HepG2 (cell line): Measurements from ENCODE around the gene KRTAP3-1. TPM values are rescaled to one million over a fixed set of nuclear protein-coding genes. Genes with fewer than 3 reads are reported as not detected.
A peak's percentile ranks its signal among the peaks of the same experiment; 100 is the strongest.

Experiments
- ATAC-seq: fragments of 200-7000 bp; cut with Tn5 transposase; 3 replicates; pipeline ENCODE4 v1.9.1; 2020; ENCODE audit warnings: mild to moderate bottlenecking, moderate library complexity
- BruUV-seq: library from RNA; stranded (reverse); fragments of 400-500 nt; replicated peaks from 2 replicates; lab custom pipeline; 2021; lab: Mats Ljungman, UMichigan
- CTCF ChIA-PET: fragments of 300-600 bp; formaldehyde crosslinking; extraction: SDS; loops from one replicate; lab custom pipeline; 2021; ENCODE audit warnings: low total read pairs, inconsistent platforms, low intra/inter-chr PET ratio; lab: Yijun Ruan, JAX
- POLR2A ChIA-PET: fragments of 350-600 bp; sonication (Branson Sonifier 250); formaldehyde crosslinking; loops from one replicate; lab custom pipeline; 2020; ENCODE audit warnings: antibody characterized with exemption, inconsistent platforms; lab: Yijun Ruan, JAX
- DNase-seq: peaks from one replicate; pipeline ENCODE4 v3.0.0-alpha.2; 2015; ENCODE audit warnings: low spot score
- FAIRE-seq: peaks from 3 replicates; lab custom pipeline; 2011; peaks lifted over from hg19 to GRCh38; lab: Jason Lieb, UNC
- H2AFZ ChIP-seq: one replicate; pipeline ENCODE4 v1.6.1; 2011; ENCODE audit warnings: low read length, inconsistent platforms
- H3K27ac ChIP-seq: fragments of 300-600 bp; 3 replicates; pipeline ENCODE4 v1.8.0; 2011; ENCODE audit warnings: mixed run types, mild to moderate bottlenecking, mixed read lengths, low read length, inconsistent platforms; ENCODE audit not compliant: insufficient read depth; ENCODE audit errors: extremely low read length
- H3K27me3 ChIP-seq, 2 experiments: fragments of 200-600 bp in 1 of 2; 2 replicates in 1 of 2; 3 replicates in 1 of 2; pipeline versions ENCODE4 v1.6.0 to v1.8.0; 2011; ENCODE audit warnings: low read length in 2 of 2, mild to moderate bottlenecking in 2 of 2, moderate library complexity in 2 of 2, inconsistent platforms in 1 of 2; ENCODE audit not compliant: insufficient read depth in 2 of 2, control insufficient read depth in 1 of 2
- H3K36me3 ChIP-seq, 2 experiments: fragments of 200-600 bp in 1 of 2; replicated peaks in 1 of 2; 2 replicates in 1 of 2; 3 replicates in 1 of 2; pipeline versions ENCODE4 v1.5.1 to v1.8.0; 2011; ENCODE audit warnings: low read length in 2 of 2, inconsistent platforms in 1 of 2; ENCODE audit not compliant: insufficient read depth in 2 of 2, control insufficient read depth in 1 of 2
- H3K4me1 ChIP-seq: 2 replicates; pipeline ENCODE4 v1.5.1; 2012; ENCODE audit warnings: low read length, inconsistent platforms; ENCODE audit not compliant: insufficient read depth
- H3K4me2 ChIP-seq: 2 replicates; pipeline ENCODE4 v1.6.0; 2011; ENCODE audit warnings: low read depth, low read length, inconsistent platforms
- H3K4me3 ChIP-seq, 3 experiments: fragments of 200-600 bp in 1 of 3; sonication (generic), shearing (Covaris generic) in 1 of 3; replicated peaks in 1 of 3; 2 replicates each; pipeline ENCODE4 v1.5.1; 2011 to 2016; ENCODE audit warnings: low read length in 3 of 3, inconsistent platforms in 2 of 3, low read depth in 2 of 3, mild to moderate bottlenecking in 2 of 3, control low read depth in 1 of 3, mixed read lengths in 1 of 3; ENCODE audit not compliant: insufficient read depth in 1 of 3
- H3K79me2 ChIP-seq: one replicate; pipeline ENCODE4 v1.6.1; 2011; ENCODE audit warnings: low read length, inconsistent platforms; ENCODE audit not compliant: insufficient read depth
- H3K9ac ChIP-seq: 2 replicates; pipeline ENCODE4 v1.6.0; 2011; ENCODE audit warnings: mild to moderate bottlenecking, low read depth, low read length, inconsistent platforms; ENCODE audit not compliant: insufficient read depth
- H3K9me3 ChIP-seq: 2 replicates; pipeline ENCODE4 v1.5.1; 2012; ENCODE audit warnings: mild to moderate bottlenecking, low read length
- H4K20me1 ChIP-seq: 2 replicates; pipeline ENCODE4 v1.6.0; 2011; ENCODE audit warnings: inconsistent platforms, mild to moderate bottlenecking, low read length, moderate library complexity; ENCODE audit not compliant: insufficient read depth
- MXD4 ChIP-seq: IDR thresholded peaks from 2 replicates; pipeline ENCODE4 v1.6.1; 2016; ENCODE audit warnings: mild to moderate bottlenecking, missing biosample characterization, missing genetic modification reagents
- ZNF687 ChIP-seq: sonication (generic); formaldehyde crosslinking; IDR thresholded peaks from 2 replicates; pipeline ENCODE4 v1.5.1; 2020; ENCODE audit warnings: mild to moderate bottlenecking, missing genetic modification reagents, moderate library complexity
- WGBS: methylation state at CpG from one replicate; pipeline ENCODE4 v1.1.6; 2017; ENCODE audit warnings: low lambda C conversion rate; 5-methylcytosine and 5-hydroxymethylcytosine counted together
- in situ Hi-C: cut with HindIII; loops from 2 replicates; pipeline ENCODE4 v1.10.0; 2017; ENCODE audit warnings: low pct_unique_long_range_greater_than_20kb; ENCODE audit not compliant: extremely low pct_ligation_motif_present
- intact Hi-C: fragments of 100-400 bp; cut with micrococcal nuclease; formaldehyde crosslinking; loops from one replicate; pipeline ENCODE4 v1.10.0; 2022; ENCODE audit not compliant: unreplicated experiment
- polyA plus RNA-seq, 8 experiments: library from polyadenylated mRNA; depleted of rRNA in 3 of 8; stranded (reverse) in 7 of 8; unstranded in 1 of 8; fragments of >200 nt; fragmentation: Illumina TruSeq in 4 of 8; extraction: Trizol in 4 of 8; gene quantifications; 2 replicates each; pipeline versions ENCODE4 v1.2.1 to v1.2.3, GENCODE V29; 2011 to 2016; ENCODE audit warnings: low read depth in 4 of 8, missing spikeins in 1 of 8, mixed read lengths in 1 of 8; ENCODE audit not compliant: insufficient read depth in 1 of 8
- total RNA-seq, 5 experiments: library from RNA; depleted of rRNA; stranded (reverse); fragments of >200 nt; fragmentation: Illumina TruSeq; extraction: Trizol; gene quantifications; 2 replicates each; pipeline ENCODE4 v1.2.3, GENCODE V29; 2016; ENCODE audit warnings: low read depth in 1 of 5
- TF ChIP-seq, protein P1 (sequence below): sonication (generic); formaldehyde crosslinking; IDR thresholded peaks from 2 replicates; pipeline ENCODE4 v1.5.1; 2020; ENCODE audit warnings: missing genetic modification reagents, mild to moderate bottlenecking, borderline replicate concordance

The KRTAP3-1 gene
- total and polyA plus RNA-seq, 2 of the 13 experiments (the other 11 are each of a cell fraction or from before 2014, with no cell fraction given), result 0.29 to 3.7 TPM

- Histone ChIP-seq H3K9me3 (no peaks in the 10 kb centered on the region), H3K36me3 (no peaks in the 10 kb centered on the region), H3K4me1 (peaks cover 68% of the 10 kb centered on the region), H2AFZ (no peak overlapping the region), H3K27ac (no peak overlapping the region), H3K79me2 (no peaks in the 10 kb centered on the region), H3K27me3 (no peaks in the 10 kb centered on the region), H3K4me2 (no peak overlapping the region), H3K4me3 (no peak overlapping the region), H3K9ac (no peak overlapping the region), H4K20me1 (no peaks in the 10 kb centered on the region)
- DNase-seq (no peak), ATAC-seq (no peak), FAIRE-seq (no peak)
- ChIA-PET CTCF (no interaction called here), POLR2A (no interaction called here)
- no TSS peak for BruUV-seq
- in situ Hi-C loops (loop anchor here (5.0 kb wide), 2 partner anchors 42 to 92 kb away; no protein-coding TSS in a partner anchor), intact Hi-C loops (no loop called here)
- WGBS, result 96% methylated on average over 3 of the region's 3 CpGs
- TF ChIP-seq MXD4 (CRISPR knock-in tag), result no peak
- TF ChIP-seq, protein P1, sequence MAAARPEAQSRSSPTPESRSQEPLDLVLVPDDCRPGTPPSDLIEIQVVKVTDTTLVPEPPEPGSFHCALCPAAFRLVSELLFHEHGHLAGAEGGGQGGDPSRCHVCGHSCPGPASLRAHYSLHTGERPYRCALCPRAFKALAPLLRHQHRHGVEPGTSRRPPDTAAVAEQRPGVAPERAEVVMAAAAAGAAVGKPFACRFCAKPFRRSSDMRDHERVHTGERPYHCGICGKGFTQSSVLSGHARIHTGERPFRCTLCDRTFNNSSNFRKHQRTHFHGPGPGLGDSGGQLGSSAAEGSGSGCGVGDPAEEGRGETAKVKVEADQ (CRISPR knock-in tag), result peak; percentile 48; the same call in 1 of the 2 replicates
- peak; percentile 42 for TF ChIP-seq ZNF687 (CRISPR knock-in tag)
Measured at GRCh38 chr17:41004397-41004796, 4.5 kb downstream of the KRTAP3-1 start.
